HG03060 (cell line): Measurements from ENCODE around the gene DLL4.
"Not testable (repeated sequence)": the region's sequence is repeated elsewhere in the genome, so short reads cannot be mapped to it uniquely, and the experiment has no call there.

Source experiments
- ATAC-seq: cut with Tn5 transposase; IDR thresholded peaks from one replicate; pipeline ENCODE4 v1.9.1; 2021; ENCODE audit warnings: low read depth, moderate number of reproducible peaks; ENCODE audit not compliant: unreplicated experiment

DLL4 gene

GRCh38 chr15:40957041-40957555 lies 28.0 kb downstream of the DLL4 start:
- ATAC-seq = no peak

DNA sequence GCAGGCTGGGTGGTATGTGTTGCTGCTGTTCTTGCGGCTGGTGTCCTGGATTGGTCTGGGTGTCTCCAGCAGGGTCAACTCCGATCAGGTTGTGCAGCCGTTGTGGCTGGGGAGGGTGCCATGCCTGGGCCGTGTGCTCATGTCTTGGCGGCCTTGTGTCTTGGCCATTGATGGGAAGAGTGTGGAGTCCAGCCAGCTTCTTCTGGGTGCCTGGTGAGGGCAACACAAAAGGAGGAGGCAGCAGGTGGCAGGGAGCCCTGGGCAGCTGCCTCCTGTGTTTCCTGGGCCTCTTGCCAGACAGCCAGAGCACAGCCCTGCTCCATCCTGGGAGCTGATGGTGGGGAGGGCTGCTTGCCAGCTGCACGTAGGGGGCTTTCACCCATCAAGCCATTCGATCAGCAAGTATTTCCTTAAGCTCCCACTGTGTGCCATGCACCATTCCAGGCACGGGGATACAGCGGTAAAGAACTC lies 28.5 kb downstream of the DLL4 start:
- no peak for ATAC-seq

DNA sequence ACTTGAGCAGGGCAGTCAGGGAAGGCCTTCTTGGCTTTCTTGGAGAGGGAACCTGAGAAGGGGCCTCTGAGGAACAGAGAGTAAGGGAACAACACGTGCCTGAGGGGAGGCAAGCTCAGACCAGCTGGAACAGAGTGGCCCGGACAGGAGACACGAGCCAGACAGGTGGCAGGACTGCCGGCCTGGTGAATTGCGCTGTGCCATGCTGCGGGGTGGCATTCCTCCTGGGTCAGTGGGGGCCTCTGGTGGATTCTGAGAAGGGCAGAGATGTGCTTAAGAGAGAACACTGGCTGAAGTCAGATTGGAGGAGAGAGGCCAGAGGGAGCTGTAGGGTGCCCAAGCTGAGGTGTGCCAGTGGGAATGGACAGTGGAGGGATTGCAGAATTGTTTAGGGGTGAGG lies 29.0 kb downstream of the DLL4 start:
- no peak for ATAC-seq

- no peak for ATAC-seq
Observed at GRCh38 chr15:40958723-40959122, 29.6 kb downstream of the DLL4 start.

DNA sequence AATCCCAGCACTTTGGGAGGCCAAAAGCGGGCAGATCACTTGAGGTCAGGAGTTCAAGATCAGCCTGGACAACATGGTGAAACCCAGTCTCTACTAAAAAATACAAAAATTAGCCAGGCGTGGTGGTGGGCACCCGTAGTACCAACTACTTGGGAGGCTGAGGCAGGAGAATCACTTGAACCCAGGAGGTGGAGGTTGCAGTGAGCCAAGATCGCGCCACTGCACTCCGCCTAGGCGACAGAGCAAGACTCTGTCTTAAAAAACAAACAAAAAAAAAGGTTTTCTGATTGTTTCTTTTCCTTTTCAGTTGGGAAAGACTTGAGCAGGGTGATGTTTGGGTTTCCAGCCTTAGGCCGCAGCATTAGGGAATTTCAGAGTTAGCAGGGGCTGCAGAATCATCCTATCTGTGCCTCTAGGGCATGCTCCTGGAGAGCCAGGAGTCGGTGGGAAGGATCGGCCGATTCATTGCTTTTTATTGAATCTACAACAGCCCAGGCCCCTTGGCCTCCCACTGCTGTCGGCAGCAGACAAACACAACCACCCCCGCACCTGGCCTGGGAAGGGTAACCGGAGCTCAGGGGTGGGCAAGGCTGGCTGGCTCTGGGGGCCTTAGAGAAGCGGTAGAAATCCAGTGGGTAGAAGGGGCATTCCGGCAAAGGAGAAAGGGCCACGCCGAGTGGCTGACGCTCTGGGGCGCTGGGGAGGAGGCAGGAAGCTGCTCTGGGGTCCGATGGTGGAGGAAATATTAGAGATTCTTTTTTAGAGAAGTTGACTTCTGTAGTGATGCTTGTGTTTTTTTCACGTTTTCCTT lies 30.4 kb downstream of the DLL4 start:
- no peak for ATAC-seq

GRCh38 chr15:40960151-40960885 lies 31.2 kb downstream of the DLL4 start:
- ATAC-seq = no peak

DNA sequence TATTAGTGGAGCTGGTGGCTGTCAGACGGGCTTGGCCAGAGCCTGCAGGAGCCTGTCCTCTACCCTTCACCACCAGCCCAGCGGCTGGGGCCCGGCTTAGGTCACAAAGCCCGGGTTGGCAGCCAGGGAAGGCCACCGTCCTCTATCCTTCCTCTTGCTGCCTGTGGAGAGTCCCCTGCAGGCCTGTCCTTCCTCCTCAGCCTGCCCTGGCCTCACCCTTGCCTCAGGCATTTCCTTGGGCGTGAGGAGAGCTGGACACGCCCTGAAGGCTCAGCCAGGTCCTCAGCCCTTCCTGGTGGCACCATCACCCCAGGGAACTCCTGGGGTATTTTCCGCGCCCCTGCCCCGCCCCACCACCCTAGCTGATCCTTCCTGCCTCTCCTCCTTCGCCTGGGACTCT lies 31.8 kb downstream of the DLL4 start:
- ATAC-seq = no peak

- not testable (repeated sequence) for ATAC-seq
Observed at GRCh38 chr15:40961740-40962139, 32.6 kb downstream of the DLL4 start.

DNA sequence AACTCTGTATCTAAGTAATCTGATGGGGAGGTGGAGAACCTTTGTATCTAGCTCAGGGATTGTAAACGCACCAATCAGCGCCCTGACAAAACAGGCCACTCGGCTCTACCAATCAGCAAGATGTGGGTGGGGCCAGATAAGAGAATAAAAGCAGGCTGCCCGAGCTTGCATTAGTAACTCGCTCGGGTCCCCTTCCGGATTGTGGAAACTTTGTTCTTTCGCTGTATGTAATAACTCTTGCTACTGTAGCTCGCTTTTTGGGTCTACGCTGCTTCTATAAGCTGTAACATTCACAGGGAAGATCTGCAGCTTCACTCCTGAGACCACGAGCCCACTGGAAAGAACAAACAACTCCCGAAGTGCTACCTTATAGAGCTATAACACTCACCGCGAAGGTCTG lies 33.2 kb downstream of the DLL4 start:
- ATAC-seq = not testable (repeated sequence)

DNA sequence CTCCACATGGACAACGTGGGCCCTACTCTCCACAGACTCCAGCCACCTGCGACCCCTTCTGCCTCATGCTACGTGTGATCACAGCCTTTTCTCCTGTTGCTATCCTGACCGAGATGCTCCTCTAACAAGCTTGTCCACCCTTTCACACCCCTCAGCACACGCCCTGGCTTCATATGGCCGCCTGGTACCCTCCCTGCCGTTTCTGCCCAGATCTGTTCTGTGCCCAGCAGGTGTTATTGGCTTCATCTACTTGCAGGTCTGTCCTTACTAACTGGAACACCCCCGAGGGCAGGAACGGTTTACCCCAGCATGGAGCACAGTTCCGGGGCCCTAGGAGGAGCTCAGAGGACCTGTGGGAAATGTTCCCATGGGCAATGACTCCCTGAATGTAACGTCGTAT lies 34.1 kb downstream of the DLL4 start:
- no peak for ATAC-seq

DNA sequence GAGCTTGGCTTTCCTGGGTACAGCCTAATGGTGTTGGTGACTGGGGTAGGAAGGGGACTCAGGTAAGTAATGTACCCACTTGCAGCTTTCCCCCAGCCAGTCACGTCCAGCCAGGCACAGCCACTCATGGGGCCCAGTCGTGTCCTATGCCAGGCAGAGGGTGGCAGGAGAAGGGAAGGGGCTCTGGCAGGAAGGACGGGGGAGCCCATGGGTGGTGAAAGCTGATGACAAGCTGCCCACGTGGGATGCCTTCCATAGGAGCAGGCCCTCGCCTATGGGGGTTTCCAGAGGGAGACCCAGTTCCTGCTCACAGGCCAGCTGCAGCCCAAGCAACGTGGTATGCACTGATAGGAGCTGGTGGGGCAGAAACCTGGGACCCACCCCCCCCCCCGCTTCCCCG lies 34.9 kb downstream of the DLL4 start:
- no peak for ATAC-seq

DNA sequence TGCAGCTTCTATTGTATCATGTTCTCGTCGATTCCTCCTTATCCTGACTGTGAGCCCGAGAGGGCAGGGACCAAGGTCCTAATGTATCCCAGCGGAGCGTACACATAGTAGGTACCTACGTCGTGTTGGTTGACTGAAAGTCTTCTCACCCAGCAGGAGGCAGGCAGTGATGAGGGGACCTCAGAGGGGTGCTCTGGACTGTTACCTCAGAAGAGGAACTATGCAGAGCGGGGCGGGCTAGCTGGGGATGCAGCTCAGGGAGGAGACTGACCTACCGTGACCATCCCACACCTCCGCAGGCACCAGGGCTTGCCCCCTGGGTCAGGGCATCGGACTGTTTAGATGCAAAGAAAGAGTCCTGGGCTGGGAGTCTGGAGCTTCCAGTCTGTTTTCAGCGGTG lies 35.5 kb downstream of the DLL4 start:
- no peak for ATAC-seq

DNA sequence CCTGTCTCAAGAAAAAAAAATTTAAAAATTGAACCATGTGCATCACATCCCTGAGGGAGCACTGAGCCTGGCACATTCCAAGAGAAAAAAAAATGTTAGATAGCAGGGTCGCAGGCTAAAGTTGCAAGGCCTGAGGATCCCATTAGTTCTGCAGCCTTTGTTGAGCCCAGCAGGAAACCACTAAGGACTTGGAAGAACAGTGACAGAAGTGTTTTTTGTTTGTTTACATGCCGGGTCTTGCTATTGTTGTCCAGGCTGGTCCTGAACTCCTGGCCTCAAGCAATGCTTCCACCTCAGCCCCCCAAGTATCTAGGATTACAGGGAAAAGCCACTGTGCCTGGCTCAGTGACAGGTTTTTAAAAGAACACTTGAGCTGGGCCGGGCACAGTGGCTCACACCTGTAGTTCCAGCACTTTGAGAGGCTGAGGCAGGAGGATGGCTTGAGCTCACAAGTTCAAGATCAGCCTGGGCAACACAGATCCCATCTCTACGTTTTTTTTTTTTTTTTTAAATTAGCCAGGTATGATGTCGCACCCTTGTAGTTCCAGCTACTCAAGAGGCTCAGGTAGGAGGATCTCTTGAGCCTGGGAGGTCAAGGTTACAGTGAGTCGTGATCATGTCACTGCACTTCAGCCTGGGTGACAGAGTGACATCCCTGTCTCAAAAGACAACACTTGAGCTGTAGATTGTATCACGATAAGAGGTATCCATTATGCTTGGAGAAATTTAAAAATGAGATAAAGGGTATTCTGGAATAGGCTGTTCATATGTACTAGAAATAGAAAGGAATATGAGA lies 39.3 kb downstream of the DLL4 start:
- no peak for ATAC-seq

GRCh38 chr15:40969363-40969762 lies 40.2 kb downstream of the DLL4 start:
- no peak for ATAC-seq

DNA sequence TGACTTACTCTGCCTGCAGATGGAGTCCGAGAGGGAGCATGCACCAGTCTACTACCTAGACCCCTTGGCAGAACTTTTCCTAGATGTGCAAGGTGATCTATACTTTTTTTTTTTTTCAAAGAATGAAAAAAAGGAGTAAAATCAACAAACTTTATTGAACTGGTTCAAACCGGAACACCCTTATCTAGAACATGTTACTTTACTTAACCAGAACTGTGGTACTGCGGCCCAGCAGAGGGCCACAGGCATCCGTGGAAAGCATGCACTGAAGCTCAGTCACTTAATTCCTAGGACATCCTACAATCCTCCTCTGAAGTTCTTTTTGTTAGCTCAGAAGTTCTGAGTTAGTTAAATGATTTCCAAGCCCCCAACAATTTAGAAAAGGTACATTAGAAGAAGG lies 45.7 kb downstream of the DLL4 start:
- no peak for ATAC-seq

DNA sequence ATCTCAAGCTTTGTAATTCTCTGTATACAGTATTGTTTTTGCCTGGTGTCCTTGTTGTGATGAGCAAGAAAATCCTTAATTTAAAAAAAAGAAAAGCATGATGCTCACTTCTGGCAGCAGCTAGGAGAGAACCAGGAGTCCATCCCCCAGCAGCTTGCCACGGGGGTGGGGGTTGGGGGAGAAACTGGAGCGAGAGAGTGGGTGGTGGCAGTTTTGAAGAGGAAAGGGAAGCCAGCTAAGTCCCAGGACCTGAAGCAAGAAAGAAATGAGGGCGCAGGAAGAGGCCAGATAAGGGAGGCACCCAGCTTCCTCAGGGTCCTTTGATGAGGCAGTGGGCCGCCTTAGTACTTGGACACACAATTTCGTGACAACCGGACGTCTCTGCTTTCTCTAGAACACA lies 47.7 kb downstream of the DLL4 start:
- ATAC-seq = no peak

GRCh38 chr15:40978141-40978540 lies 49.0 kb downstream of the DLL4 start:
- no peak for ATAC-seq

- no peak for ATAC-seq
Observed at GRCh38 chr15:40978562-40978961, 49.4 kb downstream of the DLL4 start.

DNA sequence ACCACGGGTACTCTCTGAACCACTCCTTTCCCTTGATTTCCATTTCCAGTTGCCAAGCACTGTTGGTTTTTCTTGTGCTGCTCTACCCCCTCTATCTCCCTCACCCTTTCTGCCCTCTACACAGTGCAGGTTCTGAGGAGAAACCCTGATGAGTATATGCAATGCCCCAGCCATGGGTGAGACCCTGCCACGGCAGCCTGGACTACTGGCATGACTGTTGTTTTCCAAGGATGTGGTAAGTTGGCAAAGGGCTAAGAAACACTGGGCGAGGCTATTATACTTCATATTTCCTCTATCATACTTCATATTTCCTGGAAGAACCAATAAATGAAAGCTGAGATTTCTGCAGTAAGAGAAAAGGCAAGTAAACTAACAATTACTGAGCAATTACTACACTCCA lies 52.0 kb downstream of the DLL4 start:
- ATAC-seq = no peak

DNA sequence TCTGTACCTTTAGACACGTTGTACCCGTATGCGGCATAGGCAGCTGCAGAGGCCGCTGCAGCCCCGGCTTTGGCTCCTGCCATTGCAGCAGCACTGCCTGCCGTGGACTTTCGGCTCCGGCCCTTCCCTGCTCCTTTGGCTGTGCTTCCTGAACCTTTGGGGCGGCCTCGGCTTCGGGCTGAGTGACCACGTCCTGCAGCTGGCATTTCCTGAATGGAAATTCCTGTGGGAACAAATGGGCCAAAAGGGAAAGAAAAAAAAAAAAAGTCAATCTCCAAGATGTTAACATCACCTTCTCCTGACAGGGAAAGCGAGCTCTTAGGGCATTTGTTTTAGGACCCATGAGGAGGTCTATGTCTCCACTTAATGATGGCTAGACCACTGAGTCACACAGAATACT lies 53.7 kb downstream of the DLL4 start:
- no peak for ATAC-seq

GRCh38 chr15:40984406-40984805 lies 55.3 kb downstream of the DLL4 start:
- no peak for ATAC-seq
